Left colon (tissue), 2 donors: ENCODE measurements around the gene CYP24A1. TPM values are rescaled to one million over a fixed set of nuclear protein-coding genes. Genes with fewer than 3 reads are reported as not detected.
A peak's percentile ranks its signal among the peaks of the same experiment; 100 is the strongest.
"Not testable (repeated sequence)": the region's sequence is repeated elsewhere in the genome, so short reads cannot be mapped to it uniquely, and the experiment has no call there.

Experiments used
- ATAC-seq: fragments of 200-7000 bp; cut with Tn5 transposase; one replicate; pipeline ENCODE4 v1.9.1; 2020; ENCODE audit warnings: mild to moderate bottlenecking, moderate library complexity
- DNase-seq, 2 donors: peaks; one replicate each; pipeline ENCODE4 v3.0.0-alpha.2; 2020
- intact Hi-C, 2 donors: fragments of 100-400 bp; cut with DNase I in 1 of 2; cut with micrococcal nuclease in 1 of 2; formaldehyde crosslinking; loops; one replicate each; pipeline versions ENCODE4 v1.11.2 to v1.14.0; 2022; cut with DNase I, micrococcal nuclease
- total RNA-seq, 2 donors: library from RNA; stranded (reverse); fragmentation: NEBNext Ultra II Directional; extraction: Animal tissue kit (Norgen Biotek cat#: 25700); gene quantifications; one replicate each; pipeline ENCODE4 v1.2.1, GENCODE V29; 2021
- donor health status: DM: no; HTN: no; CAD: no.
- donor health status: DM: yes; HTN: yes; CAD: no.

Gene CYP24A1
- total RNA-seq, 2 donors from 2014 or later, result not detected

GRCh38 chr20:54126806-54127655, 46.8 kb downstream of the CYP24A1 start:
- intact Hi-C loops, result no loop called here
- no peak for DNase-seq
- ATAC-seq, result no peak

GRCh38 chr20:54126328-54126727, 47.5 kb downstream of the CYP24A1 start:
- intact Hi-C loops, ATAC-seq, DNase-seq: not testable (repeated sequence)

- peak; percentile 98 for ATAC-seq
- intact Hi-C loops, result no loop called here
- DNase-seq, result peak; percentile 60 to 85
These were observed 50.1 kb downstream of the CYP24A1 start for GRCh38 chr20:54123587-54124180.

GRCh38 chr20:54122681-54123586, 50.9 kb downstream of the CYP24A1 start:
- ATAC-seq (no peak), DNase-seq (no peak)
- intact Hi-C loops, result no loop called here

GRCh38 chr20:54122189-54122588, 51.6 kb downstream of the CYP24A1 start:
- intact Hi-C loops, result no loop called here
- no peak for ATAC-seq
- no peak for DNase-seq

GRCh38 chr20:54119744-54120143, 54.0 kb downstream of the CYP24A1 start:
- intact Hi-C loops, result no loop called here
- no peak for ATAC-seq
- no peak for DNase-seq

GRCh38 chr20:54118220-54119001, 55.4 kb downstream of the CYP24A1 start:
- DNase-seq (no peak), ATAC-seq (no peak)
- intact Hi-C loops, result no loop called here

- intact Hi-C loops, result no loop called here
- no peak for DNase-seq
These were observed 57.1 kb downstream of the CYP24A1 start for GRCh38 chr20:54116550-54117235.

GRCh38 chr20:54115172-54115854, 58.5 kb downstream of the CYP24A1 start:
- ATAC-seq, result no peak
- intact Hi-C loops, result no loop called here
- DNase-seq, result peak; percentile 18 to 45

More at GRCh38 chr20:54116550-54117235, 57.1 kb downstream of the CYP24A1 start:
- no peak for ATAC-seq

- no peak for DNase-seq
- peak; percentile 4 for ATAC-seq
These were observed 59.7 kb downstream of the CYP24A1 start for GRCh38 chr20:54114109-54114508.

GRCh38 chr20:54113566-54113965, 60.2 kb downstream of the CYP24A1 start:
- intact Hi-C loops, result no loop called here
- peak; percentile 43 to 82 for DNase-seq
- ATAC-seq, result peak; percentile 91

More at GRCh38 chr20:54114109-54114508, 59.7 kb downstream of the CYP24A1 start:
- intact Hi-C loops, result no loop called here

- intact Hi-C loops, result no loop called here
- DNase-seq (no peak), ATAC-seq (no peak)
These were observed 61.4 kb downstream of the CYP24A1 start for GRCh38 chr20:54112221-54112884.

- DNase-seq (no peak), ATAC-seq (no peak)
- intact Hi-C loops, result no loop called here
These were observed 62.3 kb downstream of the CYP24A1 start for GRCh38 chr20:54111460-54111859.

- DNase-seq (peak in 1 of 2 donors; percentile 27), ATAC-seq (peak; percentile 32)
- intact Hi-C loops, result no loop called here
These were observed 63.3 kb downstream of the CYP24A1 start for GRCh38 chr20:54110457-54110856.

- intact Hi-C loops, result no loop called here
- no peak for DNase-seq
These were observed 63.7 kb downstream of the CYP24A1 start for GRCh38 chr20:54110041-54110440.

GRCh38 chr20:54108817-54109216, 65.0 kb downstream of the CYP24A1 start:
- intact Hi-C loops, result no loop called here
- DNase-seq, result no peak
- ATAC-seq, result no peak

More at GRCh38 chr20:54110041-54110440, 63.7 kb downstream of the CYP24A1 start:
- no peak for ATAC-seq

- DNase-seq, result no peak
- intact Hi-C loops, result no loop called here
- no peak for ATAC-seq
These were observed 65.5 kb downstream of the CYP24A1 start for GRCh38 chr20:54108326-54108642.
